Neural progenitor cell (in vitro differentiated cells): ENCODE results near the gene RASD1.

Experiments
- EZH2 ChIP-seq: fragments of 200-600 bp; sonication (generic); IDR thresholded peaks from 2 replicates; pipeline ENCODE4 v1.6.1; 2017; ENCODE audit warnings: antibody characterized with exemption, mild to moderate bottlenecking, moderate library complexity
- EZH2phosphoT487 ChIP-seq: fragments of 200-600 bp; sonication (generic); IDR thresholded peaks from 2 replicates; pipeline ENCODE4 v1.6.1; 2017; ENCODE audit warnings: antibody characterized with exemption
- TF ChIP-seq, protein P1 (sequence below): fragments of 200-600 bp; sonication (generic); IDR thresholded peaks from 2 replicates; pipeline ENCODE4 v1.5.1; 2017; ENCODE audit warnings: antibody characterized with exemption, mild to moderate bottlenecking

DNA sequence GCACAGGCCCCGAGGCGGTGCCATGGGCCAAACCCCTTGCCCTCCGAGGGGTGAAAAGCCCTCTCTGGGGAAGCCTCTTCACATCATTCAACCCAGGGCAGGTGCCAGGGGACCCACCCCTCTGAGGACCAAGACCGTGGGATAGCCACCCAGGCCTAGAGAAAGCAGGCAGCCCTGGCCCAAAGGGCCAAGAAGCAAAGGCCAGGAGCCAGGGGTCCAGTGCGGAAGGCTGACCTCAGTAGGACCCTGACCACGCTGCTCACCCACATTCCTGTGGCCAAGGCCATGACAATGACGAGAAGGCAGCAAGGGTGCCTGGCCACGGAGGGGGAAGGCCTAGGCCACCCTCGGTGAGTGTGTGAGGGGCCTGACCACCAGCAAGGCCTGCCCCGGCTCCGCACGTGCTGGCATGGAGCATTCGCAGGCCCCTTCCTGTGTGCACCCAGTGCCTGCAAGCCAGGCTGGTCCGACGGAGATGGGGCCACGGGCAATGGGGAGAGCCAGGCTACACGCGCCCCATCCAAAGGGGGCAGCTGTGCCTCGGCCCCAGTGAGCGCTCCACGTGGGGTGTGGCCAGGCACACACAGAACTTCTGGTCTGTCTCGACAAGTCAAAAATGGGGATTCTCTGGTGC is 24.5 kb upstream of the RASD1 start:
- TF ChIP-seq EZH2phosphoT487 = no peak
- TF ChIP-seq, protein P1, sequence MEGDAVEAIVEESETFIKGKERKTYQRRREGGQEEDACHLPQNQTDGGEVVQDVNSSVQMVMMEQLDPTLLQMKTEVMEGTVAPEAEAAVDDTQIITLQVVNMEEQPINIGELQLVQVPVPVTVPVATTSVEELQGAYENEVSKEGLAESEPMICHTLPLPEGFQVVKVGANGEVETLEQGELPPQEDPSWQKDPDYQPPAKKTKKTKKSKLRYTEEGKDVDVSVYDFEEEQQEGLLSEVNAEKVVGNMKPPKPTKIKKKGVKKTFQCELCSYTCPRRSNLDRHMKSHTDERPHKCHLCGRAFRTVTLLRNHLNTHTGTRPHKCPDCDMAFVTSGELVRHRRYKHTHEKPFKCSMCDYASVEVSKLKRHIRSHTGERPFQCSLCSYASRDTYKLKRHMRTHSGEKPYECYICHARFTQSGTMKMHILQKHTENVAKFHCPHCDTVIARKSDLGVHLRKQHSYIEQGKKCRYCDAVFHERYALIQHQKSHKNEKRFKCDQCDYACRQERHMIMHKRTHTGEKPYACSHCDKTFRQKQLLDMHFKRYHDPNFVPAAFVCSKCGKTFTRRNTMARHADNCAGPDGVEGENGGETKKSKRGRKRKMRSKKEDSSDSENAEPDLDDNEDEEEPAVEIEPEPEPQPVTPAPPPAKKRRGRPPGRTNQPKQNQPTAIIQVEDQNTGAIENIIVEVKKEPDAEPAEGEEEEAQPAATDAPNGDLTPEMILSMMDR = no peak
- TF ChIP-seq EZH2 = no peak
